SU-DHL-6 (cell line): ENCODE data around the gene CBX5.

ENCODE experiments used
- H2AFZ ChIP-seq: fragments of 200-600 bp; sonication (generic); 2 replicates; pipeline ENCODE4 v1.6.1; 2014; ENCODE audit warnings: low read depth, mild to moderate bottlenecking, moderate library complexity, mixed read lengths, antibody characterized with exemption, low read length; ENCODE audit not compliant: severe bottlenecking
- H3F3A ChIP-seq: fragments of 200-600 bp; shearing (Covaris generic); 2 replicates; pipeline ENCODE4 v1.6.0; 2016; ENCODE audit warnings: antibody characterized with exemption, mild to moderate bottlenecking; ENCODE audit not compliant: insufficient read depth
- H3K27ac ChIP-seq: fragments of 200-600 bp; sonication (generic); 2 replicates; pipeline ENCODE4 v1.5.1; 2016; ENCODE audit warnings: low read depth, mild to moderate bottlenecking, low read length, moderate library complexity, mixed read lengths
- H3K27me3 ChIP-seq: fragments of 200-600 bp; sonication (generic), shearing (Covaris generic); 2 replicates; pipeline ENCODE4 v1.6.0; 2014; ENCODE audit warnings: mild to moderate bottlenecking, low read length
- H3K36me3 ChIP-seq: fragments of 200-600 bp; sonication (generic); 2 replicates; pipeline ENCODE4 v1.6.1; 2014; ENCODE audit warnings: mild to moderate bottlenecking, low read length, mixed read lengths
- H3K4me2 ChIP-seq: fragments of 300-600, 200-600 bp; shearing (Covaris generic), sonication (generic); 2 replicates; pipeline ENCODE4 v1.6.0; 2014; ENCODE audit warnings: low read length, low read depth, mild to moderate bottlenecking; ENCODE audit not compliant: poor library complexity, severe bottlenecking
- H3K4me3 ChIP-seq: fragments of 200-600 bp; sonication (generic); 2 replicates; pipeline ENCODE4 v1.5.1; 2014; ENCODE audit warnings: antibody characterized with exemption, low read length, mild to moderate bottlenecking, mixed read lengths; ENCODE audit not compliant: insufficient read depth, poor library complexity, severe bottlenecking
- H3K79me2 ChIP-seq: fragments of 200-600 bp; sonication (generic); 2 replicates; pipeline ENCODE4 v1.6.1; 2014; ENCODE audit warnings: mild to moderate bottlenecking, low read length, moderate library complexity; ENCODE audit not compliant: insufficient read depth
- H3K9ac ChIP-seq: fragments of 200-600 bp; sonication (generic); 2 replicates; pipeline ENCODE4 v1.7.0; 2014; ENCODE audit warnings: mild to moderate bottlenecking, low read length
- H3K9me2 ChIP-seq: fragments of 200-600 bp; sonication (generic); replicated peaks from 2 replicates; pipeline ENCODE4 v1.6.1; 2014; ENCODE audit warnings: low read length; ENCODE audit not compliant: insufficient read depth
- H3K9me3 ChIP-seq: fragments of 200-600 bp; sonication (generic); 2 replicates; pipeline ENCODE4 v1.6.1; 2014; ENCODE audit warnings: low read length, mixed read lengths; ENCODE audit not compliant: insufficient read depth
- H4K20me1 ChIP-seq: fragments of 200-600 bp; sonication (generic); 2 replicates; pipeline ENCODE4 v1.6.1; 2014; ENCODE audit warnings: low read depth, mild to moderate bottlenecking, antibody characterized with exemption, low read length, moderate library complexity, mixed read lengths
- CTCF ChIP-seq: fragments of 200-600 bp; sonication (generic); IDR thresholded peaks from one replicate; pipeline ENCODE4 v1.5.1; 2017; ENCODE audit warnings: antibody characterized with exemption, mild to moderate bottlenecking, low read length, moderate library complexity; ENCODE audit not compliant: insufficient read depth, poor library complexity, severe bottlenecking
- EZH2phosphoT487 ChIP-seq: fragments of 200-600 bp; sonication (generic), shearing (Covaris generic); conservative IDR thresholded peaks from 2 replicates; pipeline ENCODE4 v1.6.1; 2018; ENCODE audit warnings: mild to moderate bottlenecking, antibody characterized with exemption, low read length, moderate library complexity, mixed read lengths

Gene CBX5

DNA sequence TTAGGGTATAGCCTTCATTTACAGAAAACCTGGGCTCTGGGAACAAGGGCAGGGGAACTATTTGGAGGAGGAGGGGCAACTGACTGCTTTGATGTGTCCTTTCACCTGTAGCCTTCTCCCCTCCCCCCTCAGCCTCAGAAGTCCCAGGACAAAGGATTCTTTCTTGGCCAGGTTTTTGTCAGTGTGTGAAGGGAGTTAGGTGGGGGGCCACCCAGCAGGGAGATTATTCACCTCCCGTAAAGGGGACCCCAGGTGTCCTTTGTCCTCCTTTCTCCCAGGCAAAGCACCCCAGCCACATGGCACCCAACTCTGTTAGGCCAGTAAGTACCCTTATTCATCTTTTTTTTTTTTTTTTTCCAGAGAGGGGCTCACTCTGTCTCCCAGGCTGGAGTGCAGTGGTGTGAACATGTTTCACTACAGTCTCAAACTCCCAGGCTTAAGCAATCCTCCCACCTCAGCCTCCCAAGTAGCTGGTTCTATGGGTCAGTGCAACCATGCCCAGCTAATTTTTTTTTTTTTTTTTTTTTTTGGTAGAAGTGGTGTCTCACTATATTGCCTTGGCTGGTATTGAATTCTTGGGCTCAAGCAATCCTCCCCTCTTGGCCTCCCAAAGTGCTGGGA is 21.6 kb upstream of the CBX5 start:
- no peaks in the 10 kb centered on the region for H3F3A ChIP-seq
- no peaks in the 10 kb centered on the region for H3K27me3 ChIP-seq
- H3K27ac ChIP-seq = no peak overlapping the region
- no peaks in the 10 kb centered on the region for H4K20me1 ChIP-seq
- no peaks in the 10 kb centered on the region for H3K9me2 ChIP-seq
- H2AFZ ChIP-seq = no peak overlapping the region
- TF ChIP-seq CTCF (no peak), EZH2phosphoT487 (no peak)
- H3K4me2 ChIP-seq = no peak overlapping the region
- H3K79me2 ChIP-seq = no peaks in the 10 kb centered on the region
- H3K36me3 ChIP-seq = no peaks in the 10 kb centered on the region
- no peaks in the 10 kb centered on the region for H3K9me3 ChIP-seq
- no peak overlapping the region for H3K9ac ChIP-seq
- H3K4me3 ChIP-seq = no peak overlapping the region

DNA sequence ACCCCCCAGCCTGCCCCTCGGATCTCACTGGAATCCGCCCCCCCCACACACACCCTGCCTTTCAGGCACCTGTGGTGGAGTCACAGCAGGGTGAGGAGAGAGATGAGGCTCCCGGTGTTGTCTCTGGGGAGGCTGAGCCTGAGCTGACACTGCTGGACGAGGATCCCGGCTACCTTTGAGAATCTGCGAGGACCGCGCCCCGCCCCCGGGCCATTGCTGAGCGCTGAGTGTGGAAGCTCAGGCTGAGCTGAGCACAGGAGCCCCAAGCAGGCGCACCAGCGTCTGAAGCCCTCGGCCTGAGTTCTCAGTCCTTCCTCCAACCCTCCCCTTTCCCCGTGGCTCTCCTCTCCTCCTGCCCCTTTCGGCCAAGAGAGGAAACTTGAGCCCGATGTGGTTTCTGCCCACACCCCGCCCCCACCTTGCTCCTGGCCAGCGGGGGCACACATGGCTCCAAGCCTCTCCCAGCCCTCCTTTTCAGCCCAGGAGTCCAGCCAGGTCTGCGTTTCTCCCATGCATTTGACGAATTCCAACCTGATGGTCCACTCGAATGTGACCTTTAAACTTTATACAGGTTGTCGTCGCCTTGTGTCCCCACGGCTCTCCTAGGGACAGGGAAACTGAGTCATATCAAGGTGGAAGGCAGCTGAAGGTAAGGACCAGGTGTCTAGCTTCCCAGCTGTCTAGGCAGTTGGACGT is 21.0 kb upstream of the CBX5 start, which contains the start of gene NFE2:
Gene NFE2 (minus strand): TSS at position 284 of the 696 bp plus-strand sequence. CDS start 5,767 bp downstream, outside the sequence.
- H3F3A ChIP-seq = no peaks in the 10 kb centered on the region
- H3K4me2 ChIP-seq = no peak within 1 kb of the TSS
- no peaks in the 10 kb centered on the region for H3K27me3 ChIP-seq
- H3K9me2 ChIP-seq = no peaks in the 10 kb centered on the region
- TF ChIP-seq EZH2phosphoT487 (no peak), CTCF (no peak)
- H3K36me3 ChIP-seq = no peaks in the 10 kb centered on the region
- no peak within 1 kb of the TSS for H3K27ac ChIP-seq
- H3K9me3 ChIP-seq = no peaks in the 10 kb centered on the region
- H4K20me1 ChIP-seq = no peaks in the 10 kb centered on the region
- H3K79me2 ChIP-seq = no peaks in the 10 kb centered on the region
- no peak within 1 kb of the TSS for H3K9ac ChIP-seq
- H3K4me3 ChIP-seq = no peak within 1 kb of the TSS
- H2AFZ ChIP-seq = no peak within 1 kb of the TSS

DNA sequence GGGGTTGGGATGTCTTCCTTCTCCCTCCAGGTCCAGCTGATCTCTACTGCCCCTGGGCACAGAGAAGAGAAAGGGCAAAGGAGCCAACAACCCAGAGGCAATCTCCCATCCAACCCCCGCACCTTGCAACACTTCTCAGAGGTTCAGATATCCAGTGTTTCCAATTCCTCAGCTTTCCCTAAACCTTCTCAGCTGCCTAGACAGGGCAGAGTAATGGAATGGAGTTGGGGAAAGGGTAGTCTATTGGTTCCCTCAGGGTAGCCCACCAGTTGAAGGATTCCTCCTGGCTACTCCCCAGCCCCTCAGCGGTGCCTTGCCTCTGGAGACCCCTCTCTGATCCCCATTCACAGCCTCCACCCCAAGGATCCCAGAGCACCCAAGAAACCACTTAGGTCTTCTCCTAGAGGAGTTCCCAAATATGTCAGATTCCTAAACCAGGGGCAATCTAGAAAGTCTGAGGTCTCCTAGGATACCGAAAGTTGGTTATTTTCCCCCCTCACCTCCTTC is 20.4 kb upstream of the CBX5 start:
- Histone ChIP-seq H3K27ac (no peak overlapping the region), H2AFZ (no peak overlapping the region), H3F3A (no peaks in the 10 kb centered on the region), H3K9me2 (no peaks in the 10 kb centered on the region), H3K36me3 (no peaks in the 10 kb centered on the region), H3K4me3 (no peak overlapping the region), H3K9me3 (no peaks in the 10 kb centered on the region), H3K79me2 (no peaks in the 10 kb centered on the region), H3K4me2 (no peak overlapping the region), H4K20me1 (no peaks in the 10 kb centered on the region), H3K27me3 (no peaks in the 10 kb centered on the region), H3K9ac (no peak overlapping the region)
- TF ChIP-seq CTCF = no peak
- TF ChIP-seq EZH2phosphoT487 = no peak
